PC-9 (cell line): Measurements from ENCODE around the gene MAP9. TPM values are rescaled to one million over a fixed set of nuclear protein-coding genes. Genes with fewer than 3 reads are reported as not detected.

ENCODE experiments used
- BruUV-seq: library from RNA; stranded (reverse); fragments of 400-500 nt; replicated peaks from 2 replicates; lab custom pipeline; 2021; lab: Mats Ljungman, UMichigan
- CTCF ChIA-PET: fragments of 300-600 bp; sonication (Branson Sonifier 250); formaldehyde crosslinking; loops from one replicate; lab custom pipeline; 2022; ENCODE audit warnings: antibody characterized with exemption; lab: Charles Lee
- POLR2A ChIA-PET: fragments of 300-600 bp; sonication (Branson Sonifier 250); formaldehyde crosslinking; loops from one replicate; lab custom pipeline; 2022; ENCODE audit warnings: antibody characterized with exemption; ENCODE audit not compliant: unreplicated experiment; lab: Charles Lee
- DNase-seq, 2 experiments: peaks; one replicate each; pipeline versions ENCODE4 v3.0.0 to v3.0.0-alpha.2; 2015 to 2022; ENCODE audit warnings: mixed read lengths in 1 of 2
- H2AFZ ChIP-seq: fragments of 200-600 bp; sonication (generic); 2 replicates; pipeline ENCODE4 v1.8.1; 2017; ENCODE audit warnings: antibody characterized with exemption
- H3F3A ChIP-seq: fragments of 200-600 bp; sonication (generic); 2 replicates; pipeline ENCODE4 v1.8.1; 2017; ENCODE audit warnings: antibody characterized with exemption, mild to moderate bottlenecking, low read depth; ENCODE audit not compliant: insufficient read depth
- H3K27ac ChIP-seq: fragments of 200-600 bp; sonication (generic); 2 replicates; pipeline ENCODE4 v1.6.1; 2016; ENCODE audit warnings: mixed run types
- H3K27me3 ChIP-seq: fragments of 200-600 bp; sonication (generic); 2 replicates; pipeline ENCODE4 v1.6.1; 2016; ENCODE audit warnings: low read depth, mixed run types; ENCODE audit not compliant: insufficient read depth
- H3K36me3 ChIP-seq: fragments of 200-600 bp; sonication (generic); 2 replicates; pipeline ENCODE4 v1.6.1; 2016; ENCODE audit warnings: low read depth, mixed run types
- H3K4me1 ChIP-seq: fragments of 200-600 bp; sonication (generic); replicated peaks from 2 replicates; pipeline ENCODE4 v1.6.1; 2016; ENCODE audit warnings: mixed run types; ENCODE audit not compliant: insufficient read depth
- H3K4me2 ChIP-seq: fragments of 200-600 bp; sonication (generic); 2 replicates; pipeline ENCODE4 v1.6.1; 2017; ENCODE audit warnings: mixed run types
- H3K4me3 ChIP-seq: fragments of 200-600 bp; sonication (generic); 2 replicates; pipeline ENCODE4 v1.6.1; 2016; ENCODE audit warnings: mixed run types
- H3K79me2 ChIP-seq: fragments of 200-600 bp; sonication (generic); 2 replicates; pipeline ENCODE4 v1.6.1; 2017; ENCODE audit warnings: low read depth, mixed run types
- H3K9me2 ChIP-seq: fragments of 200-600 bp; sonication (generic); 2 replicates; pipeline ENCODE4 v1.8.1; 2017; ENCODE audit warnings: mild to moderate bottlenecking; ENCODE audit not compliant: insufficient read depth
- H3K9me3 ChIP-seq: fragments of 200-600 bp; sonication (generic); 2 replicates; pipeline ENCODE4 v1.8.1; 2016; ENCODE audit warnings: low read depth; ENCODE audit not compliant: insufficient read depth
- H4K20me1 ChIP-seq: fragments of 200-600 bp; sonication (generic); 2 replicates; pipeline ENCODE4 v1.8.1; 2017; ENCODE audit not compliant: insufficient read depth
- CTCF ChIP-seq: fragments of 200-600 bp; sonication (generic); conservative IDR thresholded peaks from 2 replicates; pipeline ENCODE4 v1.6.1; 2017; ENCODE audit warnings: mixed run types, antibody characterized with exemption, mild to moderate bottlenecking, moderate library complexity
- EZH2 ChIP-seq: fragments of 200-600 bp; sonication (generic); IDR thresholded peaks from 2 replicates; pipeline ENCODE4 v1.8.0; 2017; ENCODE audit warnings: antibody characterized with exemption, low read depth
- intact Hi-C: fragments of 100-400 bp; cut with micrococcal nuclease; formaldehyde crosslinking; loops from one replicate; pipeline ENCODE4 v1.10.0; 2022; ENCODE audit not compliant: unreplicated experiment
- total RNA-seq: library from RNA; stranded (reverse); gene quantifications from 2 replicates; pipeline ENCODE4 v1.2.3, GENCODE V29; 2021

MAP9 gene
- total RNA-seq, 1 experiment from 2014 or later: 11.0 TPM

DNA sequence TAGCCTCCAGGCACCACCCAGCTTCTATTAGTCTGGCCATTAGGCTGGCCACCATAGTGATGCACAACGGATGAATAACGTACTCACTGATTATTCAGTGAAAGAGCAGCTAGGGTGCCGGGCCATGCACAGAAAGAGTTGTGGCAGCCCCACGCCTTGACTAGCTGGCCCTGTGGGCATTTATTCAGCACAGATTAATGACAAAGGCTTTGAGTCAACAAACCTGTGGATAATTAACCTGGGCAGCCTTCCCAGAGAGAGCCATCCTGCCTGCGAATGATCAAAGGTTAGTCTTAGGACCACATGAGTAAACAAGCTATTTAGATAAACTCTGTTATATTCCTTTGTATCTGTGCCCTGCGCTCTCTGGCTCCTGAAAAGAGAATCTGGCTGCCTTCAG, 37.2 kb downstream of the MAP9 start:
- Histone ChIP-seq H3F3A (no peaks in the 10 kb centered on the region), H2AFZ (no peak overlapping the region), H3K27ac (no peak overlapping the region), H3K9me3 (no peaks in the 10 kb centered on the region), H3K4me1 (no peaks in the 10 kb centered on the region), H3K4me3 (no peak overlapping the region), H3K4me2 (no peak overlapping the region), H3K36me3 (no peaks in the 10 kb centered on the region), H3K27me3 (no peaks in the 10 kb centered on the region), H3K9me2 (no peaks in the 10 kb centered on the region), H3K79me2 (no peaks in the 10 kb centered on the region), H4K20me1 (no peaks in the 10 kb centered on the region)
- no TSS peak for BruUV-seq
- CTCF ChIA-PET: no interaction called here
- no peak for DNase-seq
- intact Hi-C loops: no loop called here
- POLR2A ChIA-PET: no interaction called here
- TF ChIP-seq EZH2: no peak
- TF ChIP-seq CTCF: no peak

DNA sequence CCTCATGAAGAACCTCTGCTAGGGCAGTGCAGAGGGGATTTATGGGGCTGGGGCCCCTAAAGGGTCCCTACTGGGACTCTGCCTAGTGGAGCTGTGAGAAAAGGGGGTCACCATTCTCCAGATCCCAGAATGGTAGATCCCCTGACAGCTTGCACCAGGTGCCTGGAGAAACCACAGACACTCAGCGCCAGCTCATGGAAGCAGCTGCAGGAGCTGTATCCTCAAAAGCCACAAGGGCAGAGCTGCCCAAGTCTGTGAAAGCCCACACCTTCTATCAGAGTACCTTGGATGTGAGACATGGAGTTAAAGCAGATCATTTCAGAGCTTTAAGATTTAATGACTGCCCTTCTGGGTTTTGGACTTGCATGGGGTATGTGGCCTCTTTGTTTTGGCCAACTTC, 38.6 kb downstream of the MAP9 start:
- no peak overlapping the region for H3K4me2 ChIP-seq
- no peak for DNase-seq
- H2AFZ ChIP-seq: no peak overlapping the region
- no peaks in the 10 kb centered on the region for H4K20me1 ChIP-seq
- no peak overlapping the region for H3K27ac ChIP-seq
- no peaks in the 10 kb centered on the region for H3K27me3 ChIP-seq
- H3F3A ChIP-seq: no peaks in the 10 kb centered on the region
- BruUV-seq: no TSS peak
- no peaks in the 10 kb centered on the region for H3K79me2 ChIP-seq
- intact Hi-C loops: no loop called here
- no peaks in the 10 kb centered on the region for H3K4me1 ChIP-seq
- H3K9me2 ChIP-seq: no peaks in the 10 kb centered on the region
- no peaks in the 10 kb centered on the region for H3K9me3 ChIP-seq
- H3K36me3 ChIP-seq: no peaks in the 10 kb centered on the region
- H3K4me3 ChIP-seq: no peak overlapping the region
- POLR2A ChIA-PET: no interaction called here
- CTCF ChIA-PET: no interaction called here
- TF ChIP-seq CTCF (no peak), EZH2 (no peak)

GRCh38 chr4:155336242-155336641, 40.5 kb downstream of the MAP9 start:
- DNase-seq: no peak
- no peaks in the 10 kb centered on the region for H3K79me2 ChIP-seq
- intact Hi-C loops: no loop called here
- H3K4me1 ChIP-seq: no peaks in the 10 kb centered on the region
- no peaks in the 10 kb centered on the region for H4K20me1 ChIP-seq
- H3F3A ChIP-seq: no peaks in the 10 kb centered on the region
- no TSS peak for BruUV-seq
- ChIA-PET POLR2A (no interaction called here), CTCF (no interaction called here)
- H3K36me3 ChIP-seq: no peaks in the 10 kb centered on the region
- H3K27ac ChIP-seq: no peak overlapping the region
- H3K4me2 ChIP-seq: no peak overlapping the region
- H3K9me3 ChIP-seq: no peaks in the 10 kb centered on the region
- TF ChIP-seq EZH2 (no peak), CTCF (no peak)
- no peaks in the 10 kb centered on the region for H3K27me3 ChIP-seq
- H3K9me2 ChIP-seq: no peaks in the 10 kb centered on the region
- no peak overlapping the region for H2AFZ ChIP-seq
- no peak overlapping the region for H3K4me3 ChIP-seq
